Measurements from ENCODE around the gene KRTAP20-4.

KRTAP20-4 gene

DNA sequence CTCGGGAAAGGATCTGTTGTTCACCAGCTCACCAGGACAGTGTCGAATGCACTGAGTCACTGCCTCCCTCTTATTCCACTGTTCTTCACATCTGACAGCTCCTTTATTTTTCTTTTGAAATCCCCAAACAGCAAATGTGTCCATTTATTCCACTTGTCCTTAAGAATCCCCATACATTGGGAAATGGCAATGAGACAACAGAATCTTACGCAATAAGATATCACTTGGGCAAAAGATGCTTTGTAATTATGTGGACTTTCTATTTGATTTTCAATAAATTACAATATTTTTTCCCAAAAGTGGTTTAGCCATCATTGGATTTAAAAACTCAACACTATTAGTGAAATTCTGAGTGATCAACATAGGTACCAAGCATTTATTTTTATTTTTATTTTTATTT, 18.3 kb downstream of the KRTAP20-4 start:
- Histone ChIP-seq H3K14ac (ENCODE audit: low read length in 2 of 2) (no peak overlapping the region), H3K18ac (ENCODE audit: low read depth in 1 of 2, low read length in 2 of 2) (no peak overlapping the region), H2BK120ac (ENCODE audit: low read depth, low read length) (no peak overlapping the region), H4K91ac (ENCODE audit: low read length) (no peak overlapping the region), H2BK12ac (ENCODE audit: low read length in 2 of 2) (no peak overlapping the region), H3K27me3 (ENCODE audit: control insufficient read depth in 1 of 2, insufficient read depth in 1 of 2, low read length in 2 of 2) (no peaks in the 10 kb centered on the region), H3K4me1 (ENCODE audit: control insufficient read depth, insufficient read depth, low read depth, low read length) (no peaks in the 10 kb centered on the region), H3K9me3 (ENCODE audit: control insufficient read depth, low read length) (peaks cover 9% of the 10 kb centered on the region), H3K9ac (ENCODE audit: low read length) (no peak overlapping the region), H4K8ac (ENCODE audit: low read length) (no peak overlapping the region), H3K79me1 (replicated peaks; ENCODE audit: low read length, poor library complexity, severe bottlenecking) (no peaks in the 10 kb centered on the region), H3K4ac (ENCODE audit: low read depth in 1 of 2, low read length in 2 of 2) (no peak overlapping the region), H2BK5ac (ENCODE audit: low read depth, low read length, poor library complexity, severe bottlenecking) (no peak overlapping the region), H3K23ac (ENCODE audit: low read length in 2 of 2) (no peak overlapping the region), H3K4me2 (ENCODE audit: low read length, poor library complexity, severe bottlenecking) (no peak overlapping the region), H3K36me3 (ENCODE audit: control insufficient read depth in 1 of 2, insufficient read depth in 2 of 2, low read depth in 1 of 2, low read length in 2 of 2) (no peaks in the 10 kb centered on the region), H3K27ac (ENCODE audit: low read length, poor library complexity, severe bottlenecking) (no peak overlapping the region), H3K4me3 (ENCODE audit: insufficient read depth in 1 of 2, low read depth in 1 of 2, low read length in 2 of 2) (no peak overlapping the region), H2AFZ (ENCODE audit: low read depth, low read length) (no peak overlapping the region), H2BK15ac (ENCODE audit: low read depth, poor library complexity, severe bottlenecking) (no peak overlapping the region), H2AK5ac (ENCODE audit: low read length, severe bottlenecking) (no peak overlapping the region)
- no peak for DNase-seq
- WGBS = 73% methylated on average over 2 of the region's 3 CpGs

DNA sequence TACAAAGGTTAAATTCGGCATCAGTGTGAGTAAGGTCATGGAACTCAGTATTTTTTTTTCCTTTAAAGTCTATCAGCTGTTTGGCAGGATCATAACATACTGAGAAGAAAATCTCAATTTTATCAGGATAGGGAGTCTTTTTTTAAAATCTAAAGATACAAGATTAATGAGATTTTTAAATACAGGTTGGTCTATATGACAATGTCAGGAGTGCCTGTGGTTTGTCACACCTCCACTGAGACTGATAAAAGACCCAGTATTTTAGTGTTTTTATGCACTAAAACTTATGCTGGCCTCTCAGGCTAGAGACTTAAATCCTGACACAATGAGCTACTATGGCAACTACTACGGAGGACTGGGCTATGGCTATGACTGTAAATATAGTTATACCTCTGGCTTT, 22.1 kb downstream of the KRTAP20-4 start, which contains the start of gene KRTAP20-3:
TSS of gene KRTAP20-3 (plus strand) at position 301 of the 400 bp plus-strand sequence.
- H3K27me3 ChIP-seq (ENCODE audit: control insufficient read depth in 1 of 2, insufficient read depth in 1 of 2, low read length in 2 of 2) = no peaks in the 10 kb centered on the region
- no peak within 1 kb of the TSS for H3K4ac ChIP-seq (ENCODE audit: low read depth in 1 of 2, low read length in 2 of 2)
- H3K4me1 ChIP-seq (ENCODE audit: control insufficient read depth, insufficient read depth, low read depth, low read length) = no peaks in the 10 kb centered on the region
- H3K79me1 ChIP-seq (replicated peaks; ENCODE audit: low read length, poor library complexity, severe bottlenecking) = no peaks in the 10 kb centered on the region
- H4K91ac ChIP-seq (ENCODE audit: low read length) = no peak within 1 kb of the TSS
- no peak within 1 kb of the TSS for H3K4me2 ChIP-seq (ENCODE audit: low read length, poor library complexity, severe bottlenecking)
- no peak within 1 kb of the TSS for H2BK12ac ChIP-seq (ENCODE audit: low read length in 2 of 2)
- WGBS = 94% methylated on average over 2 of the region's 2 CpGs
- H3K9me3 ChIP-seq (ENCODE audit: control insufficient read depth, low read length) = peaks cover 13% of the 10 kb centered on the region
- no peak within 1 kb of the TSS for H2BK120ac ChIP-seq (ENCODE audit: low read depth, low read length)
- H2AK5ac ChIP-seq (ENCODE audit: low read length, severe bottlenecking) = no peak within 1 kb of the TSS
- no peak within 1 kb of the TSS for H3K4me3 ChIP-seq (ENCODE audit: insufficient read depth in 1 of 2, low read depth in 1 of 2, low read length in 2 of 2)
- no peak within 1 kb of the TSS for H3K27ac ChIP-seq (ENCODE audit: low read length, poor library complexity, severe bottlenecking)
- H3K18ac ChIP-seq (ENCODE audit: low read depth in 1 of 2, low read length in 2 of 2) = no peak within 1 kb of the TSS
- no peak within 1 kb of the TSS for H2BK15ac ChIP-seq (ENCODE audit: low read depth, poor library complexity, severe bottlenecking)
- DNase-seq = no peak
- no peak within 1 kb of the TSS for H2BK5ac ChIP-seq (ENCODE audit: low read depth, low read length, poor library complexity, severe bottlenecking)
- H2AFZ ChIP-seq (ENCODE audit: low read depth, low read length) = no peak within 1 kb of the TSS
- H3K36me3 ChIP-seq (ENCODE audit: control insufficient read depth in 1 of 2, insufficient read depth in 2 of 2, low read depth in 1 of 2, low read length in 2 of 2) = no peaks in the 10 kb centered on the region
- H4K8ac ChIP-seq (ENCODE audit: low read length) = no peak within 1 kb of the TSS
- no peak within 1 kb of the TSS for H3K9ac ChIP-seq (ENCODE audit: low read length)
- no peak within 1 kb of the TSS for H3K14ac ChIP-seq (ENCODE audit: low read length in 2 of 2)
- no peak within 1 kb of the TSS for H3K23ac ChIP-seq (ENCODE audit: low read length in 2 of 2)

GRCh38 chr21:30646904-30647414, 26.5 kb downstream of the KRTAP20-4 start:
- Histone ChIP-seq H3K14ac (ENCODE audit: low read length in 2 of 2) (no peak overlapping the region), H3K9ac (ENCODE audit: low read length) (no peak overlapping the region), H3K23ac (ENCODE audit: low read length in 2 of 2) (no peak overlapping the region), H2AK5ac (ENCODE audit: low read length, severe bottlenecking) (no peak overlapping the region), H2BK120ac (ENCODE audit: low read depth, low read length) (no peak overlapping the region), H3K27ac (ENCODE audit: low read length, poor library complexity, severe bottlenecking) (no peak overlapping the region), H4K91ac (ENCODE audit: low read length) (no peak overlapping the region), H3K36me3 (ENCODE audit: control insufficient read depth in 1 of 2, insufficient read depth in 2 of 2, low read depth in 1 of 2, low read length in 2 of 2) (no peaks in the 10 kb centered on the region), H3K4ac (ENCODE audit: low read depth in 1 of 2, low read length in 2 of 2) (no peak overlapping the region), H2BK5ac (ENCODE audit: low read depth, low read length, poor library complexity, severe bottlenecking) (no peak overlapping the region), H3K18ac (ENCODE audit: low read depth in 1 of 2, low read length in 2 of 2) (no peak overlapping the region), H2BK12ac (ENCODE audit: low read length in 2 of 2) (no peak overlapping the region), H3K9me3 (ENCODE audit: control insufficient read depth, low read length) (peaks cover 13% of the 10 kb centered on the region), H3K27me3 (ENCODE audit: control insufficient read depth in 1 of 2, insufficient read depth in 1 of 2, low read length in 2 of 2) (no peaks in the 10 kb centered on the region), H3K79me1 (replicated peaks; ENCODE audit: low read length, poor library complexity, severe bottlenecking) (no peaks in the 10 kb centered on the region), H4K8ac (ENCODE audit: low read length) (no peak overlapping the region), H2AFZ (ENCODE audit: low read depth, low read length) (no peak overlapping the region), H3K4me1 (ENCODE audit: control insufficient read depth, insufficient read depth, low read depth, low read length) (no peaks in the 10 kb centered on the region), H2BK15ac (ENCODE audit: low read depth, poor library complexity, severe bottlenecking) (no peak overlapping the region), H3K4me3 (ENCODE audit: insufficient read depth in 1 of 2, low read depth in 1 of 2, low read length in 2 of 2) (no peak overlapping the region), H3K4me2 (ENCODE audit: low read length, poor library complexity, severe bottlenecking) (no peak overlapping the region)
- WGBS = no CpG with 5 or more reads among the region's 1 CpG
- DNase-seq = no peak

DNA sequence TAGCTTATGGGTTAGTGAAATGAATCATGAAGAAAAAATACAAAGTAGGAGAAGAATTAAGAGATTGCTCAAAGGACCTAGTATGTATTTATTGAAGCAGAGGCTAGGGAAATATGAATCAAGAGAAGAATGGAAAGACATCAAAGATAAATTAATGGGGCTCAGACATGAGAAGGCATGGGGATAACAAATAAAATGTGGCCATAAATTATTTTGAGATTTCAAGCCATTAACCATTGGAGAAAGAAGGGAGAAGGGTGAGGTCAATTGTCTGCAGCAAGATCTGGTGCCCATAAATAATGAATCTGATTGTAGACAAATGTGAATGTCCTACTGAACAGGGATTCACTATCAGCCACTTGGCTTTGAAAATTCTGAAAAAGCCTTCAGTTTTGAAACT, 32.5 kb downstream of the KRTAP20-4 start:
- Histone ChIP-seq H2BK5ac (ENCODE audit: low read depth, low read length, poor library complexity, severe bottlenecking) (no peak overlapping the region), H3K18ac (ENCODE audit: low read depth in 1 of 2, low read length in 2 of 2) (no peak overlapping the region), H3K14ac (ENCODE audit: low read length in 2 of 2) (no peak overlapping the region), H3K9ac (ENCODE audit: low read length) (no peak overlapping the region), H3K4me1 (ENCODE audit: control insufficient read depth, insufficient read depth, low read depth, low read length) (no peaks in the 10 kb centered on the region), H3K23ac (ENCODE audit: low read length in 2 of 2) (no peak overlapping the region), H3K4me3 (ENCODE audit: insufficient read depth in 1 of 2, low read depth in 1 of 2, low read length in 2 of 2) (no peak overlapping the region), H4K8ac (ENCODE audit: low read length) (no peak overlapping the region), H4K91ac (ENCODE audit: low read length) (no peak overlapping the region), H3K4me2 (ENCODE audit: low read length, poor library complexity, severe bottlenecking) (no peak overlapping the region), H3K9me3 (ENCODE audit: control insufficient read depth, low read length) (peaks cover 4% of the 10 kb centered on the region), H2AK5ac (ENCODE audit: low read length, severe bottlenecking) (no peak overlapping the region), H2BK120ac (ENCODE audit: low read depth, low read length) (no peak overlapping the region), H2AFZ (ENCODE audit: low read depth, low read length) (no peak overlapping the region), H3K27ac (ENCODE audit: low read length, poor library complexity, severe bottlenecking) (no peak overlapping the region), H3K4ac (ENCODE audit: low read depth in 1 of 2, low read length in 2 of 2) (no peak overlapping the region), H2BK15ac (ENCODE audit: low read depth, poor library complexity, severe bottlenecking) (no peak overlapping the region), H2BK12ac (ENCODE audit: low read length in 2 of 2) (no peak overlapping the region), H3K79me1 (replicated peaks; ENCODE audit: low read length, poor library complexity, severe bottlenecking) (no peaks in the 10 kb centered on the region), H3K36me3 (ENCODE audit: control insufficient read depth in 1 of 2, insufficient read depth in 2 of 2, low read depth in 1 of 2, low read length in 2 of 2) (no peaks in the 10 kb centered on the region), H3K27me3 (ENCODE audit: control insufficient read depth in 1 of 2, insufficient read depth in 1 of 2, low read length in 2 of 2) (no peaks in the 10 kb centered on the region)
- no peak for DNase-seq

Measured in mesenchymal stem cell (in vitro differentiated cells and primary cell).